CD4-positive, alpha-beta T cell (primary cell): ENCODE measurements around the gene ABCC3. TPM values are rescaled to one million over a fixed set of nuclear protein-coding genes. Genes with fewer than 3 reads are reported as not detected.

ENCODE experiments used
- ATAC-seq: fragments of 200-7000 bp; cut with Tn5 transposase; one replicate; pipeline ENCODE4 v1.10.0; 2022; ENCODE audit warnings: mild to moderate bottlenecking; ENCODE audit not compliant: poor library complexity
- CTCF ChIA-PET: fragments of 350-600 bp; sonication (Branson Sonifier 250); formaldehyde crosslinking; loops from one replicate; lab custom pipeline; 2021; ENCODE audit warnings: antibody characterized with exemption, inconsistent platforms; lab: Charles Lee
- POLR2A ChIA-PET: fragments of 350-600 bp; sonication (Branson Sonifier 250); formaldehyde crosslinking; loops from one replicate; lab custom pipeline; 2021; ENCODE audit warnings: antibody characterized with exemption, inconsistent platforms; lab: Charles Lee
- DNase-seq, 14 experiments: peaks; one replicate each; pipeline ENCODE4 v3.0.0-alpha.2; 2013 to 2020; ENCODE audit warnings: mixed read lengths in 2 of 14
- H3K27ac ChIP-seq, 2 donors: one replicate each; pipeline versions ENCODE4 v1.5.1 to v1.7.0; 2013; ENCODE audit warnings: low read length in 2 of 2, low read depth in 1 of 2, mild to moderate bottlenecking in 1 of 2
- H3K27me3 ChIP-seq, 2 experiments: 1 replicate in 1 of 2; 2 replicates in 1 of 2; pipeline versions ENCODE4 v1.6.1 to v1.7.0; 2013; ENCODE audit warnings: low read length in 2 of 2, control low read depth in 1 of 2, mild to moderate bottlenecking in 1 of 2, moderate library complexity in 1 of 2; ENCODE audit not compliant: insufficient read depth in 2 of 2, control insufficient read depth in 1 of 2
- H3K36me3 ChIP-seq: one replicate; pipeline ENCODE4 v1.6.1; 2013; ENCODE audit warnings: low read length, control low read depth; ENCODE audit not compliant: insufficient read depth
- H3K4me1 ChIP-seq: one replicate; pipeline ENCODE4 v1.6.1; 2013; ENCODE audit warnings: low read length, control low read depth; ENCODE audit not compliant: insufficient read depth
- H3K4me3 ChIP-seq: one replicate; pipeline ENCODE4 v1.5.1; 2013; ENCODE audit warnings: mild to moderate bottlenecking, low read length, moderate library complexity
- H3K9me3 ChIP-seq, 2 experiments: 1 replicate in 1 of 2; 2 replicates in 1 of 2; pipeline versions ENCODE4 v1.6.1 to v1.7.0; 2013; ENCODE audit warnings: low read length in 2 of 2, mild to moderate bottlenecking in 2 of 2, control low read depth in 1 of 2, moderate library complexity in 1 of 2; ENCODE audit not compliant: control insufficient read depth in 1 of 2, insufficient read depth in 1 of 2
- H3K27ac Mint-ChIP-seq: one replicate; pipeline ENCODE4 v1.8.0; 2020; ENCODE audit warnings: mixed read lengths
- H3K27me3 Mint-ChIP-seq: one replicate; pipeline ENCODE4 v1.8.0; 2021; ENCODE audit warnings: mixed read lengths
- H3K36me3 Mint-ChIP-seq: one replicate; pipeline ENCODE4 v1.8.0; 2021; ENCODE audit warnings: low read depth, mixed read lengths
- H3K4me1 Mint-ChIP-seq: one replicate; pipeline ENCODE4 v1.8.0; 2021; ENCODE audit warnings: low read depth, mixed read lengths
- H3K4me3 Mint-ChIP-seq: one replicate; pipeline ENCODE4 v1.8.0; 2020; ENCODE audit warnings: mild to moderate bottlenecking, mixed read lengths
- H3K9me3 Mint-ChIP-seq: one replicate; pipeline ENCODE4 v1.8.0; 2020; ENCODE audit warnings: mixed read lengths
- CTCF ChIP-seq: fragments of 200-600 bp; IDR thresholded peaks from one replicate; pipeline ENCODE4 v1.8.0; 2022; ENCODE audit warnings: antibody characterized with exemption, mild to moderate bottlenecking
- intact Hi-C, 2 experiments: fragments of 100-400 bp; cut with DNase I in 1 of 2; cut with micrococcal nuclease in 1 of 2; formaldehyde crosslinking; loops; one replicate each; pipeline versions ENCODE4 v1.15.1 to v1.9.0; 2023 to 2025; cut with DNase I, micrococcal nuclease
- total RNA-seq, 174 experiments: library from RNA in 2 of 174; stranded (reverse) in 2 of 174; gene quantifications; one replicate each; pipeline ENCODE4 v1.2.3 and lab custom pipeline; 2021 to 2026

The ABCC3 gene
- total RNA-seq, 2 experiments from 2014 or later: 0.19 TPM; not detected in 1

- peaks cover 0 to 7% of the 10 kb centered on the region in 2 experiments for H3K9me3 ChIP-seq
- no peaks in the 10 kb centered on the region for H3K9me3 Mint-ChIP-seq
- H3K4me1 Mint-ChIP-seq: no peaks in the 10 kb centered on the region
- CTCF ChIA-PET: no interaction called here
- TF ChIP-seq CTCF: no peak
- H3K4me1 ChIP-seq: peaks cover 15% of the 10 kb centered on the region
- no peaks in the 10 kb centered on the region for H3K27me3 ChIP-seq
- no peak for ATAC-seq
- no peaks in the 10 kb centered on the region for H3K36me3 Mint-ChIP-seq
- no peak overlapping the region for H3K27ac Mint-ChIP-seq
- H3K36me3 ChIP-seq: no peaks in the 10 kb centered on the region
- no peaks in the 10 kb centered on the region for H3K27me3 Mint-ChIP-seq
- no peak overlapping the region for H3K27ac ChIP-seq
- POLR2A ChIA-PET: interaction anchor here (0.6 kb wide), 1 partner anchor 39 kb away, joined by 3 read pairs; no protein-coding TSS in a partner anchor
- DNase-seq: no peak
- no peak overlapping the region for H3K4me3 ChIP-seq
- intact Hi-C loops: no loop called here
- H3K4me3 Mint-ChIP-seq: no peak overlapping the region
These were observed 22.9 kb downstream of the ABCC3 start for GRCh38 chr17:50657627-50658026.

- Mint-ChIP-seq H3K27ac (no peak overlapping the region), H3K4me1 (no peaks in the 10 kb centered on the region), H3K9me3 (no peaks in the 10 kb centered on the region), H3K36me3 (no peaks in the 10 kb centered on the region), H3K27me3 (no peaks in the 10 kb centered on the region), H3K4me3 (no peak overlapping the region)
- DNase-seq (no peak), ATAC-seq (no peak)
- H3K4me3 ChIP-seq: no peak overlapping the region
- H3K36me3 ChIP-seq: no peaks in the 10 kb centered on the region
- TF ChIP-seq CTCF: no peak
- no peaks in the 10 kb centered on the region for H3K27me3 ChIP-seq
- POLR2A ChIA-PET: no interaction called here
- CTCF ChIA-PET: no interaction called here
- H3K27ac ChIP-seq: no peak overlapping the region
- peaks cover 15% of the 10 kb centered on the region for H3K4me1 ChIP-seq
- intact Hi-C loops: no loop called here
- H3K9me3 ChIP-seq: no peaks in the 10 kb centered on the region
These were observed 23.9 kb downstream of the ABCC3 start for GRCh38 chr17:50658616-50659015.

- H3K27ac Mint-ChIP-seq: no peak overlapping the region
- intact Hi-C loops: no loop called here
- Histone ChIP-seq H3K36me3 (no peaks in the 10 kb centered on the region), H3K27me3 (no peaks in the 10 kb centered on the region), H3K4me1 (peaks cover 15% of the 10 kb centered on the region), H3K27ac (no peak overlapping the region), H3K4me3 (no peak overlapping the region), H3K9me3 (no peaks in the 10 kb centered on the region)
- no peaks in the 10 kb centered on the region for H3K36me3 Mint-ChIP-seq
- POLR2A ChIA-PET: no interaction called here
- no peak overlapping the region for H3K4me3 Mint-ChIP-seq
- no peaks in the 10 kb centered on the region for H3K9me3 Mint-ChIP-seq
- no peaks in the 10 kb centered on the region for H3K27me3 Mint-ChIP-seq
- DNase-seq (no peak), ATAC-seq (no peak)
- H3K4me1 Mint-ChIP-seq: no peaks in the 10 kb centered on the region
- TF ChIP-seq CTCF: no peak
- CTCF ChIA-PET: no interaction called here
These were observed 24.5 kb downstream of the ABCC3 start for GRCh38 chr17:50659179-50659578.
